ENCODE data around the gene MAP3K15.

- TF ChIP-seq EZH2 (IDR thresholded peaks at IDR 0.05; ENCODE audit: low read length), result no peak
- no peak for TF ChIP-seq CTCF (optimal IDR thresholded peaks at IDR 0.05 in 1 of 3, IDR thresholded peaks at IDR 0.05 in 1 of 3, conservative IDR thresholded peaks at IDR 0.05 in 1 of 3; ENCODE audit: extremely low read depth in 1 of 3, insufficient read depth in 2 of 3, low read length in 3 of 3)
These were observed 154.4 kb downstream of the MAP3K15 start for GRCh38 chrX:19360903-19361302.

All from keratinocyte (primary cell).